ENCODE measurements around the gene ARHGAP24.

Gene ARHGAP24

DNA sequence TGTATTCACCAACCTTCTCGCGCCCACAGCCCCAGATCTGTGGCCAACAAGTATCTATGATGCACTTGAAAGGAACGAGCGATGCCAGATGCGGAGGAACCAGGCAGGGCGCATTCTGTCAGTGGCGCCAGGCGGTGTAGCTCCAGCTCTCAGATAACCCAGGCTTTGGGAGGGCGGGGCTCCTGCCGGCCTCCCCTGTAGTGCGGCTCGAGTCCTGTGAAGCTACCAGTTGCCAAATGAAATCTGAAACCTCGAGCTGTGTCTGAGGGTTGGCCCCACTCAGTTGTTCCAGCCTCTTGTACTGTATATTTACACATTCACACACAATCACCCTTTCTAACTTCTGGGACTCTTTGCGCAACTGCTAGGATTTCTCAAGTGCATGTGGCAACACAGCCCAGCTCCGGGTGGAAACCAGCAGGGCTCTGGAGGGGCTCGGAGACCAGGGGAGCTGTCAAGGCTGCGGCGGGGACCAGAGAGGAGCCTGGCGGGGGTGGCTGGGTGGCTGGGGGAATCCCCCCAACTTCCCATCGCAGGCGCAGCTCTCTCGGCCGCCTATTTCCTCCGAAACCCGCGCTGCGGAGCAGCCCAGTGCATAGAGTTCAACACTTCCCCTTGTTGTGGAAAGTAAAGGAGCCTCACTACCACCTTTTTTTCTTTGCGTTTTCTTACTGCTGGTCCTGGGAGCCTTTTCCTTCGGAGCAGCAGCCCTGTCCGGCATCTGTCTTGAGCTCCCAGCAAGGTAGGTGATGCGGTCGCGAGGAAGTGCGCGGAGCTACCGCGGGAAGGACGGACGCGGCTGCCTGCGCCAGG, at the start of gene ARHGAP24:
TSS of gene ARHGAP24 (plus strand) at position 333 of the 813 bp plus-strand sequence.
- peak in 1 of 2 donors; percentile 1 for DNase-seq (ENCODE audit: low read depth in 2 of 2)

DNA sequence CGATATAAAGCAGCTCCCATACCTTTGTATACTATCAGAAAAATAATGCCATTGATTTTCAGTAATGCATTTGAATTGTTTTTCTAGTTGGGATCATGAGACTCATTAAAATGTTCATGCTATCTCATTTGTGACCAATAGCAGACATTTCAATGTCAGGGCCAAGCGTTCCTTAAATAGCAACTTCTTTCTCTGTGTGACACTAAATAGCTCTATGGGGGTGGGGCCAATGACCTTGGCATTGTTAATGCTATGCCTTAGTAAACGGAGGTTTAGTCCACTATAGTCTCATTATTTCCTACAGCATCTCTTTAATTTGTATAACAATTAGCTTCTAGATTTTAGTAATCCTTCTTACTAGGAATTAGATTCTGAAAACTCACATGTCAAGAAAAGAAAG, 48.6 kb upstream of the ARHGAP24 start:
- DNase-seq (ENCODE audit: low read depth in 2 of 2): no peak

DNA sequence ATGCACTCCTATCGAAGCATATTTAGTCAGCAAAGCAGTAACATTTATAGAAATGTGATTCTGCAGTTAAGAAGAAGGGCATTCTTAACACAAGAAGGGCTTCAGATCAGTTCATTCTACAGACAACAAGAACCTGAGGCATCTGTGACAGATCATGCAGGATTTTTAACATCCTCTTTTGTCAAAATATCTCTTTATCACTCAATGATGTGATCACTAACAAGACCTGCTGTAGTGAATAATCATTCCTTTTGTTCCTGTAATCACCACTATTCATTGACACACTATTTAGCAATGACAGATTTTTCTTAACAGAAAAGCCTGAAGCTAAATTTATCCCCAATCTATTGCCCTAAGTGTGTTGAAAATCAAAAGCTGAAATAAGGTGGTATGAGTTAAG, 47.8 kb upstream of the ARHGAP24 start:
- no peak for DNase-seq (ENCODE audit: low read depth in 2 of 2)

DNA sequence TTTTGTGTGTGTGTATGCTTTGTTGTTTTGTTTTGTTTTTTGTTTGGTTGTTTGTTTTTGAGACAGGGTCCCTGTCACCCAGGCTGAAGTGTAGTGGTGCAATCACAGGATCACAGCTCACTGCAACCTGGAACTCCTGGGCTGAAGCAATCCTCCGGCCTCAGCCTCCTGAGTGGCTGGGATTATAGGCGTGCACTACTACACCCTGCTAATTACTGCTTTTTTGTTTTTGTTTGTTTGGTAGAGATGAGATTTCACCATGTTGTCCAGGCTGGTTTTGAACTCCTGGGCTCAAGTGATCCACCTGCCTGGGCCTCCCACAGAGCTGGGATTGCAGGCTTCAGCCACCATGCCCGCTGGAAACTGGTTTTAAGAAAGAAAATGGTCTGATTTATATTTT, 44.7 kb upstream of the ARHGAP24 start:
- DNase-seq (ENCODE audit: low read depth in 2 of 2): no peak

DNA sequence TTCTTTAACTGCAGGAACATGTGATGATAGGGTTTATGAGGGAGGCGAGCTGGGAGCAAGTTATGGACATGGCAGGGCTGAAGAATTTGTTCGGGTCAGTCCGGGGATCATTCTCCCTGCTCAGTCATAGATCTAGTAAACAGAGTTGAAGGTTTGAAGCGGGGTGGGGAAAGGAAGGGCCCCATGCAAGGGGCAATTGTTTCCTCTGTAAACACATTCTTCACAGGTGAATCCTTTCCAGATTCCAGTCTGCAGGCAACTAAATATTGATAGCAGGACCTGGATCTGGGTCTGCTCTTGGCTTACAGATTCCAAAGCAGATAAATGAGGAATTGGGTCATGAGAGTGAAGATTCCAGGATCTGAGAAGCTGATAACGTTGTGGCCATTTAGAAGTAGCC, 44.3 kb upstream of the ARHGAP24 start:
- no peak for DNase-seq (ENCODE audit: low read depth in 2 of 2)

DNA sequence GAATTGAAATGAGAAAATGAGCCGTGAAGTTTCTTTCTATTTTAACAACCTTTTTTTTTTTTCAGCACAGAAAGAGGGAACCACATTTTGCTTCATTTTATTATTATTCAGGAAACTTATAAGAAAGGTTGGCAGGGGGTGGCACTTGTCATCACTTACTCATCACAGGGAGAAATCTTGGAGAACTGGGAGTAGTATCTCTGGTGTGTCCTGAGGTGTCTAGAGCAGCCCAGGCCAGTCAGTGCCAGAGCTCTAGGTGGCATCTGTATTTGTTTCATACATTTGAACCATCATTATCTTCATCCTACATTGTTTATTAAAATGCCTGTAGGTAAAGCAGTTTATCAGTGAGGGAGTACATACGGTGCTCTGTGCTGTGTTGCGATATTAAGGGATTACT, 43.8 kb upstream of the ARHGAP24 start:
- DNase-seq (ENCODE audit: low read depth in 2 of 2): no peak

DNA sequence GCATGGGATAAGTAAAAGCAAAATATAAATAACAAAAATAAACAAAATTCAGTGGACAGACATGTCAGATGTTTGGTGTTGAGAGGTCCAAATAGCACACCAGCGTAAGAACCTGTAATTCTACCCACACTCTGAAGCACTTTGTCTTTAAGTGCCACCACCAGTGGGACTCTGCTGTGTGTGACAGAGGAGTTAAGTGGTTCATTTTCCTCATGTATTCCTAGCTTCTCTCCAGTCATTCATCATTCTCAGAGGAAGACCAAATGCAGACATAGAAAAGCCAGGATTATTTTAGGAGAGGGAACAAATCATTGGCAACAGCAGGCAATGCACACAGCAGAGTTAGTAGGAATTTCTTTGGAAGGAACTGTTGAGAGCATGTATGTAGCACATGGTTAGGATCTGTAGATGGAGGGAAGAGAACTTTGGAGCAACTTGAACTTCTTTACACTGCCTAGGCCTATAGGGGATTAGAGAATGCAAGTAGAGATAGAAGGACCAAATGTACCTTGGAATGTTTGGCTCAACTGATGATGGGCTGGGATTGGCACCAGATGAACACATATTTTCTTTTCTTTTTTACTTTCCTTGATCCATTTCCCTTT, 43.0 kb upstream of the ARHGAP24 start:
- DNase-seq (ENCODE audit: low read depth in 2 of 2): no peak

DNA sequence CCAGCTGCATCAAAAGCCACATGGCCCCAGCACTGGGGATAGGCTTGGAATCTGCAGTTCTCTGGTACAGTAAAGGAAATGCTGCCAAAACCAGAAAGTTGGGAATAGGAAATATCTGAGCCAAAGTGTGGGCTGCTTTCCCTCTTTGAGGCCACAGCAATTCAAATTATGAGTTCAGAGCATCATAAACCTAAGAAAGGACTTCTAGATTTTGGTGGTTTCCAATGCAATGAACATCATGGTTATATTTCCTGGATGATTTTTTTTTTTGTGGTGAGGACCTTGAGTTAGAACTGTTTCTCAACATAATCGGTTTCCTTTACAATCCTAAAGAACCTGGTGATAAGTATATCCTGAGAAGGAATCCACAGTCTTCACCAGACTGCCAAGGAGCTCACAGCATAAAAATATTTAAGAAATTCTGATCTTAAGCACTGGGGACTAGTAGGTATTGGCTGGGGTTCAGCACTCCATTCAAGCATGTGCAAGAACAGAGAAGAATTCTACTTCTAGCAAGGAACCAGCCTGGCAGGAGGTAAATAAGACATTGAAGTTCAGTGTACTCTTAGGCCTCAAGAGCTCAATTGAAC, 29.8 kb upstream of the ARHGAP24 start:
- no peak for DNase-seq (ENCODE audit: low read depth in 2 of 2)

DNA sequence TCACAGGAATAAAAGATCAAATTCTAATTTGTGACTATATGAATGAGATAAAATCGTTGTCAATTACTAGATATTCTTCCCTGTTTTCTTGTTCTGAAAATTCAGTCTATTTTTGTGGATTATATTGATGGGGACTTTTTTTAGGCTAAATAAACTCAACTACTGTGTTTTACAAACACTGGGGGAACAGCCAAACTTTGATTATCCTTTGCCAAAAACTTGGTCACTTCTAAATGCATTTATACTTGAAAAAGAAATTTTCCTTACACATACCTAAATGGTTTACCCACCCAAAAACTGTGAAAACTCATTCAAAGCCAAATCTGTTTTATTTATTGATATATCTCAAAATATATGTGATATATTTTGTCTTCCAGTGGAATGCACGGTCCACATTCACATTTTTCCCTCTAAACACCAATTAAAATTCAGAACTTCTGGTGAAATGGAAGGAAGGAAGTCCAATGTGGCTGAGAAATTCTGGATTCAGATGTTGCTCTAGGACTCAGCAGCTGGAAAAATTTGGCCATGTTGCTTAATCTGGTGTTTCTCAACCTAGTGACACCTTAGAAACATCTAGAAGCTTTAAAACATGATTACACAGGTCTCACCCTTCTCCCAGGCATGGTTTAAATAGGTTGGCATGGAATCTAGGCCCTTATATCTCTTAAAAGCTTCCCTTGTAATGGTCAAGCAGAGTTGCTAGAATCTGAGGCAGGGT, 28.6 kb upstream of the ARHGAP24 start:
- DNase-seq (ENCODE audit: low read depth in 2 of 2): no peak

DNA sequence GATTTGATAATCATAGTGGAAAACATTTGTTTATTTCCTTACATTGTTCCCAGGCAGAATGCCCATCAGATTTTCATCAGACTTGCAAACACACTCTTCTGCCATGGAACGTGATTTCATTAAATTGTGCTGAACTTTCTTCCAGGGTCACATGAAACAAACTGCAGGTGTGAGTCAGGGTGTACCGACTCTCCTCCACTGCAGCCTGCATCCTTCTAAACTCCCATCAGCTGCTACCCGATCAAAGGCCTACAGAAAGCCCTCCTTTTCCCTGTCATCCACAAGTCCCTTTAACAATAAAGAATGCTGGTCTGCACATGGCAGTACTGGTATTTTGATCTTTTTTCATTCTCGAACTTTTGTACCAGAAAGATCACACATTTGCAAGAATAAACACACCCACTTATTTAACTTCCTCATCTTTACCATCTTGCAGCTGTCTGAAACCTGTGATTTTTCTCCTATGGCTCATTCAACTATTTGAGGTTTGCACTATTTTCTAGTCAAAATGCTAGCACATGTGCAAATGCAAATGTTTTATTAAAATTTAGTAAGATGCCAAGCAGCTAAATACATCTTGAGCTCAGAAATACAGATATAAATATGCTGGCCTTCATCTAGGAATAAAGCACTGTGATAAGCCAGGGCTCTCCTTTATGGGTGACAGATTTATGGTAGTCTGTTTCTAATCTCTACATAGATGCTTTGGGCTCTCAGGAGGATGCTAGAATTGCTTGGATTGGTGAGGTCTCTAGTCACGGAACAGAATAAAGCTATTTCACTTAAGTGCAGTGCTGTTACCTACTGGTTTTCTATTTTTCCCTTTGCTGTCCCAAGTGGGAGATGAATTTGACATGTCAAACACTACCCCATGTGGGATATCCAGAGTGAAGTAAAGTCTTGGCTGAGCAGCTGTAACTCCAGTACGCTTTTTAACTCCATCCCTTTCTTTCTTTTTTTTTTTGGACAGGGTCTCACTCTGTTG, 25.8 kb upstream of the ARHGAP24 start:
- DNase-seq (ENCODE audit: low read depth in 2 of 2): no peak

DNA sequence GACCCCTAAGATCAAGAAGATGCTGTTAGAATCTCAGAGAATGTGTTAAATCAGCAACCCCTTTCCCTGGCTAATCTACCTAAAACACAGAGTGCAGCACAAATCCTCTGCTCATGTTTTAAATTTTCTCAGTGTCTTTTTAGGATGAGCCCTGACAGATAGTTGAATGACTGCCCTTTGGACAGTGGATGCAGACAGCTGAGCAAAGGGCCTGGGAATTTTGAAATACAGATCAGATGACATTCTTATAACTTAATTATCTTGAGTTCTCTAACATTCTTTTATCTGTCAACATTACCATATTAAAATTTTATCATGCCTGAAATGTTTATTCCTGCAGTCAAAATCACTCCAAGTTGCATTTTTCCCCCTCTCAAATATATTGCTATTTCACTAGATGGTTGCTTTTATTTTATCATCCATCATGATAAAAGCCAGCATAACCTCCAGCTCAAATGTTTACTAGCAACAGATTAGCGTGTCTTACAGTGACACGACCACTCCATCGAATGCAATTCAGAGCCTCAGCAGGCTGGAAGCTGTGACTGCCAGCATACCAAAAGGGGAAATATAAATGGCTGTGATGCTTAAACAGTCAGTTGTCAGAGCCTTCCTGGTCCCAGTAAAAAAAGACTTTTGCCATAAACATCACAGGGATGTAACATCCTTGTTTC, 22.8 kb upstream of the ARHGAP24 start:
- DNase-seq (ENCODE audit: low read depth in 2 of 2): no peak

DNA sequence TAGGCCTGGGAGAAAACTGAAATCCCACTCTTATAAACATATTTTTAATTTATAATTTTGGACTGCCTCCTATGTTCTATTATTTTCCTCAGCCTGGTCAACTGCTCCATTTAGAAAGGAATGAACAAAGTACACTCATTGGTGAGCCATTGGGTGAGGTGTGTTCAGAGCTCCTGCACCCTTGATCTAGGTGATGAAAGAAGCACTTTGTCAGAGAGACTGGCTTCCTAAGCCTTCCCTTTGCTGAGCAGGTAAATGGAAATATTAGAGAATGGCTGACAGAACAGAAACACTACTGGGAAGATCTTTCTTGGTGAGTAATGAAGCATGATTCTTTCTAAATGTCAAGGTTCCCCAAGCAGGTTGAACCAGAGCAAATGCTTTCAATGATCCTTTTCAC, 19.0 kb upstream of the ARHGAP24 start:
- no peak for DNase-seq (ENCODE audit: low read depth in 2 of 2)

DNA sequence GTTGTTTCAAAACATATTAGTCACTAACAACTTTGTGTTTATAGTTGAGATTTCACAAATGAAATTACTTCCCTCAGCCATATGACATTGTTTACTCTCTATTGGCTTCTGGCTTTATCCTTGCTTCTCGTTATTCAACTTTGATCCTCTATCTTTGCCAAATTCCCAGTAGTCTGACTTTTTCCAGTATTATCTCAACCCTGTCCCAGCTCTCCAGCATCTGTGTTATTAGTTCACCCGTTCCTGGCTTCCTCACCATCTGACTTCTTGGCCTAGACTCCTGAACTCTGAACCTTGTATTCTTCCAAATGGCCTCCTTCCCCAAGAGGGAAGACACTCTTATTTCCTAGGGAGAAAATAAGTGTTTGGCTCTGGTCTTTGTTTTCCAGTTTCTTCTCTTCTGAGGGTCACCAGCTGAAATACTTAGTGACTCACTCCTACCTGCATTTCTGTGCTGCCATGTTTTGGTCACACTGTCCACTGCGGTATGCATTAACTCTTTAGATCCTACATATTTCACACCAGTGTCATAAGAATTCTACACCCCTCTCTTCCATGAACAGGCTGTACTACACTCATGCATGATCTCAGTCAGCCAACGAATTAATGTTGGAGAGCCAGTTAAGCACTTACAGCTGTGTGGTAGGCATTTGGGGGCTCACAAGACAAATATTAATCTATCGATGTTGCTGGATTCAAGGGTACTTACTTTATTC, 17.0 kb upstream of the ARHGAP24 start:
- DNase-seq (ENCODE audit: low read depth in 2 of 2): no peak

DNA sequence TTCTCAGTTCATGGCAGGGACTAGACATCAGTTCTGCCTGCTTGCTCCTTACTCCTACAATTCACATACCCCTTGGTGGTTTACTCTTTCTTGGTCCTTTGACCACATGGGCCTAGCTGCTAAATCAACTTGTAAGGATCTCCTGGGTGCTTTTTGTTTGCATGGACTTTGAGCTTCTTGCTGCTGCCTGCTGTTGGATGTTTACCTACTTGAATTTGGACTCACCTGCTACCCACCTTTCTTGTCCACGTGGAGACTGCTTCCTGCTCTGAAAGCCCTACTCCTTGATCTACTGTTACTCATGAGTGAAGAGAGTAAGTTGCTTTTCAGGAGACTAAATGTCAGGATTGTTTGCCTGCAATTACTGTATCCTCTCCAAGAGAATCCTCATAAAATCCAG, 15.2 kb upstream of the ARHGAP24 start:
- no peak for DNase-seq (ENCODE audit: low read depth in 2 of 2)

DNA sequence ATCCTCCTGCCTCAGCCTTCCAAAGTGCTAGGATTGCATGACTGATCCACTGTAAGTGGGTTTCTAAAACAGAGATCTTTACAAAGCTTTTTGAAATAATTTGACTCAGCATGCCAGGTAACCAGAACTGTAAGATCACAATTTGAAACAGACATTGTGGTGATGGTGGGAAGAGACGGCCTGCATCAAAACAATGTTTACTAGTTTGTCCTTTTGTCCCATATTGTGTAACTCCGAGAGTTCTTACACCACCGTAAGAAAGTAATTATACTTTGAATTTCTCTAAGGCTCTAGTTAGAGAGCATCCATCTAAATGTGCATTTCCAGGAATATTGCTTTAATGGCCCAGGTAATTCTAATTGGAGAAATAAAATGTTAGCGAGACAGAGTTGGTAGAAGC, 594 bp upstream of the ARHGAP24 start:
- no peak for DNase-seq (ENCODE audit: low read depth in 2 of 2)

DNA sequence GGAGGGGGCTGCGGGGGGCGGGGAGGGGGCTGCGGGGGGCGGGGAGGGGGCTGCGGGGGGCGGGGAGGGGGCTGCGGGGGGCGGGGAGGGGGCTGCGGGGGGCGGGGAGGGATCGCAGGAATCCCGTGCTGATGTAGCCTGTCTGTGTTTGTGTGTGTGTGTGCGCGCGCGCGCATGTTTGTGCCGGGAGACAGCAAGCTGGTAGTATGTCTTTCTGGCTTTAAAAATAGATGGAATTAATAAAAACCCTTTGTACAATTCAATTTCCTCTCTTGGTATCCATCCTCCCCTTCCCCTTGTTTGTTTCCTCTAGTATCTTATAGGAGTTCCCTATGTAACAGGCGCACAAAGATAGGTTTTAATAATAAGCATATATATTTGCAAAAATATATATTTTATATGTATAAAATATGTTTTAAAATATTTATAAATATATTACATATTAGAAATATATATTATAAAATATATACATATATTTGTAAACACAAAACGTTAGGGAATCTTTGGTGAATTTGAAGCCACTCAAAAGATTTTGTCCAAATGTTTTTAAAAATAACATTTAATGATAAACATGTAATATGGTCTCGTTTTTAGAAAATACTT, 782 bp downstream of the ARHGAP24 start:
- DNase-seq (ENCODE audit: low read depth in 2 of 2): no peak

DNA sequence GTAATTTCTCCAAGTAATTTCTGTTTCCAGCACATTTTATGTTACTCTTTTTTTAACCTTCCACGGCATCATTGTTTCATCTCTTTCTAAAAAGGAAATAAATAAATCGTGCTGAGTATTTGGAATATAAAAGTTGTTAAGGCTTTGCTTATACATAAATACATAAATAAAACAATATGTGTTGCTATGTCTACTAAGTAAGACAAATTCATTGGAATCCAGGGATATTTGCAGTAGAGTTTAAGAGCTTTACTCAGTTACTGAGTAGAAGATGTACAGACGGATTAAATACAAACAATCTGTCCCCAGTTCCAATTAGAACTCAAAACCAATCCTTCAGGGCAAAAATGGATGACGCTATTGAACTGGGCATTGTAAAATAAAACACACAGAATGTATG, 1.4 kb downstream of the ARHGAP24 start:
- no peak for DNase-seq (ENCODE audit: low read depth in 2 of 2)

DNA sequence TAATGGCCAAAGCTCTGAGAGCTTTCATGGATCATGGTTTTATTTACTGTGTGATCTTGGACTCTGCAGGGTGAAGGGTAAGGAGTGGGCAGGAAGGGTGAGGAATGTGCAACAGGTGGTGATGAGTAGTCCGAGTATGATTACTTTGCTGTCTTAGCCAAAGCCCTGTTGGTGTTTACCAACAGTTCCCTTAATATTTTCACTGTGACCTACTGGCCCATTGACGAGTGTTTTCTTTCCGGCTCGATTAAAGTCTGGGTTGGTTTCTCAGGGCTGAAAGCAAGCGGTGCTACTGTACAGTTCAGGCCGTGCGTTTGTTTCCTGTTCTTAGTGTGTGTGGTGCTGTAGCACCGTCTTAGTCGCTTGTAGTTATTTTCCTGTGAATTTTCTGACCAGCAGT, 2.6 kb downstream of the ARHGAP24 start:
- no peak for DNase-seq (ENCODE audit: low read depth in 2 of 2)

DNA sequence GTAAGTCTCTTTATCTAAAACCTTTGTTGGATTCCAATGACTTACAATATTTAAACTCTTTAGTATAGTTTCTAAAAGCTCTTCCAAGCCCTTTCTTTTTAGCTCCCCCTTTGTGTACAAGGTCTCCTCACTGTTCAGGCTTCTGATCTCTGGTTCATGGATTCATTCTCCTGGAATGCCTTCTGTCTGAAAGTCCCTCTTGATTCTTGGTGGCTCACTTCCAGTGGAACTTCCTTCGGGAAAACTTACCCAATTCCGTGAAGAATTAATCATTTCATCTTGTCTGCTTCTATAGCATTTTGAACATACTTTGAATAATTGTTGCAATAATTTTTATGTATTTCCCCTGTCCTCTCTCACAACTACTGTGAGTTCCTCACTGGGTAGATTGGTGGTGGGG, 3.6 kb downstream of the ARHGAP24 start:
- no peak for DNase-seq (ENCODE audit: low read depth in 2 of 2)
